Hepatocyte (in vitro differentiated cells): ENCODE measurements around the gene FGFR4. TPM values are rescaled to one million over a fixed set of nuclear protein-coding genes. Genes with fewer than 3 reads are reported as not detected.

Source experiments
- DNase-seq: peaks from one replicate; pipeline ENCODE4 v3.0.0-alpha.2; 2016; ENCODE audit warnings: low spot score
- H2AFZ ChIP-seq: fragments of 200-600 bp; sonication (generic); 2 replicates; pipeline ENCODE4 v1.6.0; 2016; ENCODE audit warnings: antibody characterized with exemption, mild to moderate bottlenecking
- H3K27ac ChIP-seq: fragments of 200-600 bp; sonication (generic); 2 replicates; pipeline ENCODE4 v1.5.1; 2016; ENCODE audit warnings: mild to moderate bottlenecking
- H3K27me3 ChIP-seq: fragments of 200-600 bp; sonication (generic); 2 replicates; pipeline ENCODE4 v1.6.1; 2016
- H3K36me3 ChIP-seq: fragments of 200-600 bp; sonication (generic); replicated peaks from 2 replicates; pipeline ENCODE4 v1.5.1; 2016; ENCODE audit warnings: low read depth; ENCODE audit not compliant: insufficient read depth
- H3K4me1 ChIP-seq: fragments of 200-600 bp; sonication (generic); 2 replicates; pipeline ENCODE4 v1.5.1; 2016; ENCODE audit warnings: mild to moderate bottlenecking, moderate library complexity; ENCODE audit not compliant: insufficient read depth
- H3K4me2 ChIP-seq: fragments of 200-600 bp; sonication (generic); 2 replicates; pipeline ENCODE4 v1.6.0; 2016
- H3K4me3 ChIP-seq: fragments of 200-600 bp; sonication (generic); 2 replicates; pipeline ENCODE4 v1.5.1; 2016; ENCODE audit warnings: mild to moderate bottlenecking
- H3K79me2 ChIP-seq: fragments of 200-600 bp; sonication (generic); 2 replicates; pipeline ENCODE4 v1.6.0; 2017; ENCODE audit warnings: mild to moderate bottlenecking
- H3K9me2 ChIP-seq: fragments of 200-600 bp; sonication (generic); replicated peaks from 2 replicates; pipeline ENCODE4 v1.6.0; 2017; ENCODE audit warnings: mild to moderate bottlenecking; ENCODE audit not compliant: insufficient read depth
- H3K9me3 ChIP-seq: fragments of 200-600 bp; sonication (generic); 2 replicates; pipeline ENCODE4 v1.5.1; 2016; ENCODE audit warnings: low read depth, mild to moderate bottlenecking
- H4K20me1 ChIP-seq: fragments of 200-600 bp; sonication (generic); 2 replicates; pipeline ENCODE4 v1.6.0; 2016; ENCODE audit warnings: mild to moderate bottlenecking; ENCODE audit not compliant: insufficient read depth, poor library complexity, severe bottlenecking
- CTCF ChIP-seq: fragments of 200-600 bp; sonication (generic); IDR thresholded peaks from 2 replicates; pipeline ENCODE4 v1.5.1; 2016; ENCODE audit warnings: antibody characterized with exemption, mild to moderate bottlenecking; ENCODE audit not compliant: poor library complexity
- EZH2 ChIP-seq: fragments of 200-600 bp; sonication (generic); IDR thresholded peaks from 2 replicates; pipeline ENCODE4 v1.6.1; 2016; ENCODE audit warnings: antibody characterized with exemption, mild to moderate bottlenecking, borderline replicate concordance
- EZH2phosphoT487 ChIP-seq: fragments of 200-600 bp; sonication (generic); IDR thresholded peaks from one replicate; pipeline ENCODE4 v1.6.1; 2018; ENCODE audit warnings: antibody characterized with exemption, mild to moderate bottlenecking, low read depth, moderate library complexity; ENCODE audit not compliant: unreplicated experiment, severe bottlenecking
- WGBS: methylation state at CpG from one replicate; pipeline ENCODE4 v1.1.6; 2016; ENCODE audit warnings: low lambda C conversion rate; ENCODE audit errors: missing lambda C conversion rate; 5-methylcytosine and 5-hydroxymethylcytosine counted together
- polyA plus RNA-seq: library from polyadenylated mRNA; unstranded; fragments of >200 nt; fragmentation: Nextera tagmentation; extraction: Ambion mirVana; gene quantifications from 2 replicates; pipeline ENCODE4 v1.2.1, GENCODE V29; 2016
- total RNA-seq: library from RNA; depleted of rRNA; stranded (reverse); fragments of >200 nt; gene quantifications from 2 replicates; pipeline ENCODE4 v1.2.3, GENCODE V29; 2014

The FGFR4 gene
- total and polyA plus RNA-seq, 2 experiments from 2014 or later = 94.3 to 121 TPM

GRCh38 chr5:177096162-177097015, 9.7 kb downstream of the FGFR4 start:
- Histone ChIP-seq H3K79me2 (no peaks in the 10 kb centered on the region), H4K20me1 (no peaks in the 10 kb centered on the region), H2AFZ (no peak overlapping the region), H3K4me2 (no peak overlapping the region), H3K27me3 (no peaks in the 10 kb centered on the region), H3K9me2 (no peaks in the 10 kb centered on the region), H3K27ac (no peak overlapping the region), H3K9me3 (no peaks in the 10 kb centered on the region), H3K36me3 (no peaks in the 10 kb centered on the region), H3K4me1 (peaks cover 16% of the 10 kb centered on the region), H3K4me3 (no peak overlapping the region)
- WGBS = 95% methylated on average over 23 of the region's 29 CpGs
- no peak for TF ChIP-seq EZH2phosphoT487
- TF ChIP-seq EZH2 = no peak
- DNase-seq = no peak

GRCh38 chr5:177097016-177097985, 10.6 kb downstream of the FGFR4 start:
- Histone ChIP-seq H3K9me3 (no peaks in the 10 kb centered on the region), H3K4me2 (no peak overlapping the region), H3K79me2 (no peaks in the 10 kb centered on the region), H3K27ac (no peak overlapping the region), H3K4me3 (no peak overlapping the region), H3K36me3 (no peaks in the 10 kb centered on the region), H2AFZ (no peak overlapping the region), H4K20me1 (no peaks in the 10 kb centered on the region), H3K9me2 (no peaks in the 10 kb centered on the region), H3K27me3 (no peaks in the 10 kb centered on the region), H3K4me1 (peaks cover 16% of the 10 kb centered on the region)
- TF ChIP-seq EZH2 (no peak), EZH2phosphoT487 (no peak), CTCF (no peak)
- DNase-seq = no peak
- 90% methylated on average over 22 of the region's 30 CpGs for WGBS

GRCh38 chr5:177098120-177098469, 11.4 kb downstream of the FGFR4 start:
- H3K4me2 ChIP-seq = no peak overlapping the region
- no peaks in the 10 kb centered on the region for H3K9me2 ChIP-seq
- H3K27me3 ChIP-seq = no peaks in the 10 kb centered on the region
- H3K4me3 ChIP-seq = no peak overlapping the region
- no peaks in the 10 kb centered on the region for H3K79me2 ChIP-seq
- H4K20me1 ChIP-seq = no peaks in the 10 kb centered on the region
- 86% methylated on average over 6 of the region's 6 CpGs for WGBS
- no peaks in the 10 kb centered on the region for H3K9me3 ChIP-seq
- TF ChIP-seq EZH2 (no peak), EZH2phosphoT487 (no peak), CTCF (no peak)
- H2AFZ ChIP-seq = no peak overlapping the region
- DNase-seq = no peak
- no peak overlapping the region for H3K27ac ChIP-seq
- H3K36me3 ChIP-seq = no peaks in the 10 kb centered on the region
- peaks cover 16% of the 10 kb centered on the region for H3K4me1 ChIP-seq
